Esophagus muscularis mucosa (tissue), 3 donors: ENCODE results near the gene CEL.

Source experiments
- CTCF ChIP-seq, 3 experiments: fragments of 200-600 bp in 2 of 3; fragments of 450-650 bp in 1 of 3; sonication (generic) in 2 of 3; IDR thresholded peaks; one replicate each; pipeline ENCODE4 v1.5.1; 2017 to 2019; ENCODE audit warnings: antibody characterized with exemption in 3 of 3, mild to moderate bottlenecking in 2 of 3, moderate library complexity in 1 of 3
- POLR2A ChIP-seq: fragments of 450-650 bp; IDR thresholded peaks from one replicate; pipeline ENCODE4 v1.6.1; 2017; ENCODE audit warnings: antibody characterized with exemption, moderate library complexity, mild to moderate bottlenecking, low read depth

- TF ChIP-seq CTCF (IDR thresholded peaks at IDR 0.05): no peak
- TF ChIP-seq POLR2A: no peak
Measured at GRCh38 chr9:133098871-133099270, 37.1 kb downstream of the CEL start.
